GM08714 (cell line): Measurements from ENCODE around the gene PLXNA4.
"Not testable (repeated sequence)": the region's sequence is repeated elsewhere in the genome, so short reads cannot be mapped to it uniquely, and the experiment has no call there.

Source experiments
- H3K4me3 ChIP-seq: fragments of 200-500 bp; sonication (Bioruptor generic); 2 replicates; pipeline ENCODE4 v1.5.1; 2014; ENCODE audit warnings: mild to moderate bottlenecking, low read length, inconsistent platforms
- ZNF274 ChIP-seq: IDR thresholded peaks from 2 replicates; pipeline ENCODE4 v1.6.1; 2012; ENCODE audit warnings: mild to moderate bottlenecking, low read depth, low read length

The PLXNA4 gene

DNA sequence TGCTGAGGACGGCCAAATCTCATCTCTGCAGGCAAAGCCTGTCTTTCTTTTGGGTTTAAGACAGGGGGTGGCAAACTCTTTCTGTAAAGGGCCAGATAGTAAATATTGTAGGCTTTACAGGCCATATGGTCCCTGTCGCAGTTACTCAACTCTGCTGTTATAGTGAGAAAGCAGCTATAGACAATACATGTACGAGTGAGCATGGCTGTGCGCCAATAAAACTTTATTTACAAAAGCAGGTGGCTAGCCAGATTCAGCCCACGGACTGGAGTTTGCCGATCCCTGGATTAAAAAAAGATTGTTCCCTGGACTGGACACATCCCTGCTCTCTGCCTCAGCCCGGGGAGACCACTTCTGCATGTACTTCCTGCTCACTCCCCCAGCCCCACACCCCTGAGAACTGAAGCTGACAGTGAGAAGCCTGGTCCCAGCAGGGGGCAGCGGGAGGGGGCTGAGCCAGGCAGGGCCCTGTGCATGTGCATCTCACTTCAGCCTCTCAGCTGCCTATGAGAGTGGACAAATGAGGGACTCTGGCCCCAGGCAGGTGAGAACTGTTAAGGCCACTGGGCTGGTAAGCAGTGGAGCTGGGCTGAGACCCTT lies 392.4 kb downstream of the PLXNA4 start:
- TF ChIP-seq ZNF274 = no peak
- no peak overlapping the region for H3K4me3 ChIP-seq

DNA sequence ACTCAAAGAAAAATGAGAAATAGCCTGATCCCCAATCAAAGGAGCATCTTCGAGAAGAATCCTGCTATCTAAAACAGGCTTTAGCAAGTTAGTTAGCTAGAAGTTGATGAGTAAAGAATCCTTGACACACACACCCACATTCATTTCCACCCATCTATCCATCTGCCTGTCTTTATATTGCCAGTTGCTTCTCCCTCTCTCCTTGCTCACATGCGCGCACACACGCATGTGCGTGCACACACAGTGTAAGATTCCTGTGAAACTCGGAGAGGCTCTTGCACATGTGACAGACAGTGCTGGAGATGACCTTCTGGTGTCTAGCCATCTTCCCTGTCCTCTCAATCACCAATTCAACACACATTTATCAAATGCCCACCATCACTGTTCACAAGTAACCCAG lies 393.3 kb downstream of the PLXNA4 start:
- no peak for TF ChIP-seq ZNF274
- H3K4me3 ChIP-seq = no peak overlapping the region

- no peak overlapping the region for H3K4me3 ChIP-seq
- no peak for TF ChIP-seq ZNF274
These were observed 394.2 kb downstream of the PLXNA4 start for GRCh38 chr7:132181946-132182685.

DNA sequence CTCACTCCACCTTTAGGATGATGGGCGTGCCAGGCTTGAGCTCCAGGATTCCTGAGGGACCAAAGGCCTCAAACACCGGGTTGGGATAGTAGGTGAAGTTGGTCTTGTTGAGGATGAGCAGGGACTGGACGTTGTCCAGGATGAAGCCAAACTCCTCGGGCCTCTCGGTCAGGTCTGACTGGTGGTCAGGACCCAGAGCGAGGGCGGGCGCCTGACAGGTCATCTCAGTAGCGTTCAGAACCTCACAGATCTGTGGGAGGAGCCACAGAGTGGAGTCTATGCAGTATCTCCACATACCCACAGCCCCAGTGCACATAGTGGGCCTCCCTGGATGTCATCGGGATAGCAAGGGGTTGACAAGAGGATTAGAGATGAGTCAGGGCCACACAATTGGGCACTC lies 394.9 kb downstream of the PLXNA4 start:
- no peak overlapping the region for H3K4me3 ChIP-seq

DNA sequence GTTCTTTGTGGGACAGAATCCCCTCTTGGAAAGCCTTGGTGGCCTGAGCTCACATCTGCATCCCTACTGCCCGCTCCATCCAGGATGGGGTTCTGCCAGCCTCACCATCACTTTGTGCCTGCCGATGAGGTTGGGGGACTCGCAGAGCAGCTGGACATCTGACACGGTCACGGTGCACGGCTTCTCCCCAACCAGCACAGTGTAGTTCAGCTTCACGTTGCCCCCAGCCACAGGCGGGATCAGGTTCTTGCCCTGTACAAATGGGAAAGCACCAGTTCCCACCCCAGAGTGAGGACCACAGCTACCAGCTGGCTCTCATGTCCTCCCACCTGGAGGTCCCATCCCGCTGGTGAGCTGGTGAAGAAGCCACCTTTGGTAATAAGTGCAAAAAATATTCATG lies 395.8 kb downstream of the PLXNA4 start:
- no peak for TF ChIP-seq ZNF274
- no peak overlapping the region for H3K4me3 ChIP-seq

More for the DNA sequence above, 394.9 kb downstream of the PLXNA4 start:
- no peak for TF ChIP-seq ZNF274

DNA sequence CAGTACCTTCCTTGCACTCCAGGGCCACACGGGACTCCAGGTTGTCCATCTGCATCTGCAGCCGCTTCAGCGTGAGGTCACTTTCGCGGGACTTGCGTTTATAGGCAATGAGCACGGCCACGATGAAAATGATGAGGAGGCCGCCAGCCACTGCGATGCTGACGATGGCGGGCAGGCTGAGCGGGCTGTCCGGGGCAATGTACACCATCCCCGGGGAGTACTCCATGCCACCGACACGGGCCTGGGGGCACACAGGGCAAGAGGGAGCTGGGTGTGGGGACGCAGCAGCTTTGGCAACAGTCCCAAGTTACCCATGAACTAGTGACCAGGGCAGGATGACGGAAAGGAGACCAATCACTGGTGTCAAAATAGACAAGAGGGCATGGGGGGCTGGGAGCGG lies 396.6 kb downstream of the PLXNA4 start:
- no peak overlapping the region for H3K4me3 ChIP-seq
- no peak for TF ChIP-seq ZNF274

DNA sequence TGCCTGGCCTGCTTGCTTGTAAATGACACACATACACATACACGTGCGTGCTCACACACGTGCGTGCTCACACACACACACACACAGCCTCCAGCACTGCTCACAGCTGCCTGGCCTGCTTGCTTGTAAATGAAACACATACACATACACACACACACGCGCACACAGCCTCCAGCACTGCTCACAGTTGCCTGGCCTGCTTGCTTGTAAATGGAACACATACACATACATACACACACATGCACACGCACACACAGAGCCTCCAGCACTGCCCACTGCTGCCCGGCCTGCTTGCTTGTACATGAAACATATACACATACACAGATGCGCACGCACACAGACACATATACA lies 397.2 kb downstream of the PLXNA4 start:
- no peak for TF ChIP-seq ZNF274
- H3K4me3 ChIP-seq = no peak overlapping the region

GRCh38 chr7:132178402-132179079 lies 397.7 kb downstream of the PLXNA4 start:
- not testable (repeated sequence) for H3K4me3 ChIP-seq

DNA sequence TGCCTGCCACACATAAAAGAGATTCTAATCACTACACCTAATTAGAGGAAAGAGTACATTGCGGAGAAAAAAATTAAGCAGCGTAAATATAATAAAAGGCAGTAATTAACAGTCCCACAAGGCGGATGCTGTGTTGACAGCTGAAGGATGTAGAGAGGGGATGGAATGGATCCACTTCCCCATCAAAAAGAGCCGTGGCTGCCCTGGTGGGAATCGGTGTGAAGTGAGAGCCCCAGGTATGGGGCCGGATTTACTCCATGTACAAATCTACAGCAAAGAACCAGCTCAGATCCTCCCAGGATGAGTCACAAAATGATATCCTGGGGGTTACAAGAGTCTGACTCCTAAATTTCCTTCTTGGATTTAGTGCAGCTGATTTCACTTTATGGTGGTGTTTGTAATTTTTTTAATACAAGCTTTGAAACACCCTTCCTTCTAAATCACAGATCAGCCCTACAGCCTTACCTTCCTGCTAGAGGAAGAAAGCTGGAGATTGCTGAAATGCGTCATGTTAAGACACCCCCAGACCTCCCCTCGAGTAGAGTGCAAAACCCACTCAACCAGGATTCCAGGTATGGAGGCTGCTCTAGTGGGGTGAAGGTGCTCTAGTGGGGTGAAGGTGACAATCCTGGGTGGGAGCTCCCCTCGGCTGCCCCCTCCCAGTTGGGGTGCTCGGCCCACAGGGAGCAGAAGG lies 398.4 kb downstream of the PLXNA4 start:
- H3K4me3 ChIP-seq = no peak overlapping the region
- no peak for TF ChIP-seq ZNF274

GRCh38 chr7:132176719-132177118 lies 399.6 kb downstream of the PLXNA4 start:
- TF ChIP-seq ZNF274 = no peak
- no peak overlapping the region for H3K4me3 ChIP-seq

DNA sequence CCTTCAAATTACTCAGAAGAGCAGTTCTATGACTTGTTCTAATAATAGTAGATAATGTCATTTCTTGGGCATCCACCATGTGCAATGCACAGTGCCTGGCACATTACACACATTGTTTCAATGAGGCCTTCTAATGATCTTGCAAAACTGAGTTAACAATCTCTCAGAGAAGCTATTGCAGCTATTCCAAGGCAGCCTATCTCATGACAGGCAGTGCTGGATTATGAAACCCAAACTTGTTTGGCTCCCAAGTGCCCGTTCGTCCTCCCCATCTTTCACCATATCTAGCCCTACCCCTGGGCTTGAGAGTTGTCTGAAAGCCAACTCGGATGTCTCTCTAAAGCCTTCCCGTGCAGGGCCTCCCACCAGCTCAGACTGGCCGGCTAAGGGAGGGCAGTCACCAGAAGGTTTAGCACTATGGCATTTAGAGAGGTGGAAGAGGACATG lies 405.1 kb downstream of the PLXNA4 start:
- no peak overlapping the region for H3K4me3 ChIP-seq
- no peak for TF ChIP-seq ZNF274

DNA sequence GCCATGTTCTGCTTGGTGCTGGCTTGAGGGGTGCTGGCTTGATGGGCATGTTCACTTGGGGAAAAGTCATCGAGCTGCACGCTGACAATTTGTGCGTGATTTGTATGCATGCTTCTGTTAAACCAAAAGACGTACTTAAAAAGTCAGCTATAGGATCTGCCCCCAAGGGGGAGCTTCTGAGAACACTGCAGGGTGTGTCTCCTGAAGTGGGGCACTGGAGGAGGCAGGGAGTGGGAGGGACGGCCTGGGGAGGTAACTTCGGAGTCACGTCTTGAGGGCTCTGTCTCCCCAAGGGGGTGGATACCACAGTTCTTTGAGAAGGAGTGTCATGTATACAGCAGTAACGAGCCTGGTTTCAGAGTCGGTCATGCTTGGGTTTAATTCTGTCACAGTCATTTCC lies 406.5 kb downstream of the PLXNA4 start:
- no peak overlapping the region for H3K4me3 ChIP-seq
- no peak for TF ChIP-seq ZNF274

DNA sequence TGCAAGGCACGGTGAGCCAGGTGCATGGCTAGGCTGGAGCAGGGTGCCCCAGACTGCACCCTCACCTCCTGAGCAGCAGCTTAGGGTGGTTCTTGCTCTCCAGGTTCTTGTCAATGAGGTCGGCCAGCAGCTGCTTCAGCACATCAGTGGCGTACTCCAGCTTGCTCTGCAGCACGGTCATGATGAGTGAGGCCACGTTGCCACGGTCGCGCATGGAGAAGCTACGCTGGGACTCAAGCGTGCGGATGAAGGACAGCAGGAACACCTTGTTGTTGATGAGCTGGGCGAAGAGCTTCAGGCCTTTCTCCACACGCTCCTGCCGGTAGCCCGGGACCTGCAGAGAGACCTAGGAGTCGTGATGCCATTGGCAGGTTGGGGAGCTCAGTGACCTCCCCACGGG lies 408.0 kb downstream of the PLXNA4 start:
- H3K4me3 ChIP-seq = no peak overlapping the region
- no peak for TF ChIP-seq ZNF274

GRCh38 chr7:132165695-132166094 lies 410.6 kb downstream of the PLXNA4 start:
- not testable (repeated sequence) for H3K4me3 ChIP-seq
